PC-3 (cell line): Measurements from ENCODE around the gene AGBL5. TPM values are rescaled to one million over a fixed set of nuclear protein-coding genes. Genes with fewer than 3 reads are reported as not detected.

Experiments used
- ATAC-seq: fragments of 200-7000 bp; cut with Tn5 transposase; 2 replicates; pipeline ENCODE4 v1.9.1; 2020; ENCODE audit warnings: mild to moderate bottlenecking, moderate library complexity
- BruUV-seq: library from RNA; stranded (reverse); fragments of 400-500 nt; replicated peaks from 2 replicates; lab custom pipeline; 2021; lab: Mats Ljungman, UMichigan
- CTCF ChIA-PET: fragments of 300-600 bp; sonication (Branson Sonifier 250); formaldehyde crosslinking; loops from one replicate; lab custom pipeline; 2022; ENCODE audit warnings: antibody characterized with exemption; lab: Charles Lee
- POLR2A ChIA-PET: fragments of 300-600 bp; sonication (Branson Sonifier 250); formaldehyde crosslinking; loops from one replicate; lab custom pipeline; 2022; ENCODE audit warnings: antibody characterized with exemption; ENCODE audit not compliant: unreplicated experiment; lab: Charles Lee
- DNase-seq: peaks from one replicate; pipeline ENCODE4 v3.0.0-alpha.2; 2015
- H2AFZ ChIP-seq: fragments of 300-600 bp; sonication (generic); 2 replicates; pipeline ENCODE4 v1.6.0; 2016; ENCODE audit warnings: antibody characterized with exemption, low read length
- H3F3A ChIP-seq: fragments of 300-600 bp; sonication (generic); one replicate; pipeline ENCODE4 v1.6.0; 2017; ENCODE audit warnings: antibody characterized with exemption, low read length, control low read depth, mild to moderate bottlenecking; ENCODE audit not compliant: unreplicated experiment
- H3K27ac ChIP-seq: fragments of 300-600 bp; sonication (generic); 2 replicates; pipeline ENCODE4 v1.5.1; 2016; ENCODE audit warnings: mild to moderate bottlenecking, low read length
- H3K27me3 ChIP-seq: fragments of 300-600 bp; sonication (generic); 2 replicates; pipeline ENCODE4 v1.6.1; 2016; ENCODE audit warnings: low read length, mixed read lengths
- H3K36me3 ChIP-seq: fragments of 300-600 bp; sonication (generic); 2 replicates; pipeline ENCODE4 v1.6.1; 2016; ENCODE audit warnings: low read depth, mixed run types, low read length, mixed read lengths
- H3K4me1 ChIP-seq: fragments of 300-600 bp; sonication (generic); 2 replicates; pipeline ENCODE4 v1.5.1; 2016; ENCODE audit warnings: low read length; ENCODE audit not compliant: insufficient read depth
- H3K4me2 ChIP-seq: fragments of 300-600 bp; sonication (generic); 2 replicates; pipeline ENCODE4 v1.6.0; 2016; ENCODE audit warnings: low read length
- H3K4me3 ChIP-seq: fragments of 300-600 bp; sonication (generic); 2 replicates; pipeline ENCODE4 v1.5.1; 2016; ENCODE audit warnings: mild to moderate bottlenecking, low read length, mixed read lengths
- H3K79me2 ChIP-seq: fragments of 300-600 bp; sonication (generic); 2 replicates; pipeline ENCODE4 v1.6.1; 2017; ENCODE audit warnings: low read length, mixed read lengths
- H3K9ac ChIP-seq: fragments of 300-600 bp; sonication (generic); 2 replicates; pipeline ENCODE4 v1.6.0; 2016; ENCODE audit warnings: mild to moderate bottlenecking, low read length
- H3K9me2 ChIP-seq: fragments of 300-600 bp; sonication (generic); replicated peaks from 2 replicates; pipeline ENCODE4 v1.6.1; 2016; ENCODE audit warnings: mixed run types, low read length, mixed read lengths
- H3K9me3 ChIP-seq: fragments of 300-600 bp; sonication (generic); 2 replicates; pipeline ENCODE4 v1.6.1; 2016; ENCODE audit warnings: low read length, mixed read lengths
- H4K20me1 ChIP-seq: fragments of 300-600 bp; sonication (generic); 2 replicates; pipeline ENCODE4 v1.6.1; 2016; ENCODE audit warnings: low read length, mixed read lengths
- CTCF ChIP-seq: fragments of 300-600 bp; sonication (generic); conservative IDR thresholded peaks from 2 replicates; pipeline ENCODE4 v1.5.1; 2017; ENCODE audit warnings: antibody characterized with exemption, low read depth, mild to moderate bottlenecking, low read length
- EZH2 ChIP-seq: fragments of 300-600 bp; sonication (generic); IDR thresholded peaks from one replicate; pipeline ENCODE4 v1.6.1; 2017; ENCODE audit warnings: antibody characterized with exemption, mild to moderate bottlenecking, low read length; ENCODE audit not compliant: unreplicated experiment
- EZH2phosphoT487 ChIP-seq: fragments of 300-600 bp; sonication (generic); IDR thresholded peaks from 2 replicates; pipeline ENCODE4 v1.6.1; 2018; ENCODE audit warnings: mild to moderate bottlenecking, antibody characterized with exemption, low read length, borderline replicate concordance
- intact Hi-C: fragments of 100-400 bp; cut with micrococcal nuclease; formaldehyde crosslinking; loops from 2 replicates; pipeline ENCODE4 v1.9.0; 2023
- total RNA-seq: library from RNA; depleted of rRNA; stranded (reverse); fragments of >200 nt; gene quantifications from 2 replicates; pipeline ENCODE4 v1.2.3, GENCODE V29; 2014

AGBL5 gene
- total RNA-seq, 1 experiment from 2014 or later: 14.1 TPM

GRCh38 chr2:27039426-27039825, 12.0 kb upstream of the AGBL5 start:
- DNase-seq: no peak
- no peaks in the 10 kb centered on the region for H4K20me1 ChIP-seq
- no peaks in the 10 kb centered on the region for H3F3A ChIP-seq
- TF ChIP-seq CTCF: no peak
- TF ChIP-seq EZH2phosphoT487: no peak
- no peak for TF ChIP-seq EZH2
- peaks cover 11% of the 10 kb centered on the region for H3K79me2 ChIP-seq
- ChIA-PET CTCF (no interaction called here), POLR2A (no interaction called here)
- no peak overlapping the region for H3K9ac ChIP-seq
- H3K9me3 ChIP-seq: no peaks in the 10 kb centered on the region
- H3K27ac ChIP-seq: no peak overlapping the region
- no peak overlapping the region for H3K4me3 ChIP-seq
- no peaks in the 10 kb centered on the region for H3K4me1 ChIP-seq
- H3K9me2 ChIP-seq: no peaks in the 10 kb centered on the region
- H3K27me3 ChIP-seq: no peaks in the 10 kb centered on the region
- no peak overlapping the region for H3K4me2 ChIP-seq
- no peak overlapping the region for H2AFZ ChIP-seq
- intact Hi-C loops: no loop called here
- no TSS peak for BruUV-seq
- H3K36me3 ChIP-seq: peaks cover 62% of the 10 kb centered on the region
- ATAC-seq: no peak

GRCh38 chr2:27039871-27040270, 11.6 kb upstream of the AGBL5 start:
- POLR2A ChIA-PET: no interaction called here
- peaks cover 6% of the 10 kb centered on the region for H3K79me2 ChIP-seq
- no peaks in the 10 kb centered on the region for H4K20me1 ChIP-seq
- no peaks in the 10 kb centered on the region for H3K27me3 ChIP-seq
- H3K4me1 ChIP-seq: no peaks in the 10 kb centered on the region
- H3K9ac ChIP-seq: no peak overlapping the region
- DNase-seq: no peak
- no peak overlapping the region for H3K27ac ChIP-seq
- H3F3A ChIP-seq: no peaks in the 10 kb centered on the region
- H3K4me3 ChIP-seq: no peak overlapping the region
- CTCF ChIA-PET: no interaction called here
- no peak overlapping the region for H2AFZ ChIP-seq
- no peak for ATAC-seq
- peaks cover 62% of the 10 kb centered on the region for H3K36me3 ChIP-seq
- H3K9me2 ChIP-seq: no peaks in the 10 kb centered on the region
- no peaks in the 10 kb centered on the region for H3K9me3 ChIP-seq
- BruUV-seq: no TSS peak
- no peak overlapping the region for H3K4me2 ChIP-seq
- TF ChIP-seq CTCF: no peak
- TF ChIP-seq EZH2: no peak
- no peak for TF ChIP-seq EZH2phosphoT487
- intact Hi-C loops: no loop called here

DNA sequence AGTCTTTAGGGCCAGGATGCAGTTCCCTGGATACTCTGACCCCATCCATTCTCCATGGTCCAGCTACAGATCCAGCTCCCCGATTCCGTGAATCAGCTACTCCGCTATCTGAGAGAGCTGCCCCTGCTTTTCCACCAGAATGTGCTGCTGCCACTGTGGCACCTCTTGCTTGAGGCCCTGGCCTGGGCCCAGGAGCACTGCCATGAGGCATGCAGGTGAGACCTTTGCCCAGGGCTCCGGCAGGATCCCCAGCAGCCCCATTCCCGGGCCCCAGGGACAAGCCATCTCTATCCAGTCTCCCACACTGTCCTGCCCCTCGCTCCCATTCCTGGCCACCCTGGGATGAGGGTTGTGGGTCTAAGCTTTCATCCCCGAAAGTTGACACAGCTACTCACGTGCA, 11.2 kb upstream of the AGBL5 start:
- no peaks in the 10 kb centered on the region for H3K27me3 ChIP-seq
- TF ChIP-seq CTCF (no peak), EZH2phosphoT487 (no peak), EZH2 (no peak)
- H3K9me3 ChIP-seq: no peaks in the 10 kb centered on the region
- peaks cover 2% of the 10 kb centered on the region; the same call in 1 of the 2 replicates for H3K79me2 ChIP-seq
- no peak for ATAC-seq
- no TSS peak for BruUV-seq
- H4K20me1 ChIP-seq: no peaks in the 10 kb centered on the region
- DNase-seq: no peak
- H2AFZ ChIP-seq: no peak overlapping the region
- intact Hi-C loops: no loop called here
- no peak overlapping the region for H3K4me3 ChIP-seq
- H3K4me2 ChIP-seq: no peak overlapping the region
- POLR2A ChIA-PET: no interaction called here
- no peaks in the 10 kb centered on the region for H3F3A ChIP-seq
- H3K27ac ChIP-seq: no peak overlapping the region
- no peaks in the 10 kb centered on the region for H3K9me2 ChIP-seq
- CTCF ChIA-PET: no interaction called here
- no peak overlapping the region for H3K9ac ChIP-seq
- no peaks in the 10 kb centered on the region for H3K4me1 ChIP-seq
- peaks cover 58% of the 10 kb centered on the region for H3K36me3 ChIP-seq
